ENCODE results near the gene BUD23.
"Not testable (repeated sequence)": the region's sequence is repeated elsewhere in the genome, so short reads cannot be mapped to it uniquely, and the experiment has no call there.

BUD23 gene

DNA sequence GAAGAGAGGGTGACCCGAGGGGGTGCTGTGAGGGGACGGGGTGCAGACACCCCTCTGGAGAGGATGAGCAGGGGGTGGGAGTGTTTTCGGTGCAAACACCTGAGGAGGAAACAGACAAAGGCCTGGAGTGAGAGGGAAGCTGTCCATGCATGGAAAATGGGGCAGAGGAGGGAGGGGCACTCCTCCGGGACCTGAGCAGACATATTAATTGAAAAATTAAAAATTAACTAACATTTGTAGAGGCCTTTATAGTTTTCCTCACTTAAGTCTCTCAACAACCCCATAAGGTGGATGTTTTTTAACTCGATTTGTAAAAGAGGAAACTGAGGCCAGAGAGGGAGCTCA is 14.5 kb upstream of the BUD23 start:
- DNase-seq: no peak

- no peak for DNase-seq
Measured at GRCh38 chr7:73669288-73669701, 14.1 kb upstream of the BUD23 start.

- no peak for DNase-seq
Measured at GRCh38 chr7:73669858-73670385, 13.5 kb upstream of the BUD23 start.

- DNase-seq: no peak
Measured at GRCh38 chr7:73671322-73671661, 12.1 kb upstream of the BUD23 start.

GRCh38 chr7:73671857-73672445 is 11.4 kb upstream of the BUD23 start:
- DNase-seq: no peak

GRCh38 chr7:73674468-73675124 is 8.8 kb upstream of the BUD23 start:
- no peak for DNase-seq

- DNase-seq: not testable (repeated sequence)
Measured at GRCh38 chr7:73676062-73676461, 7.3 kb upstream of the BUD23 start.

GRCh38 chr7:73678862-73679261 is 4.5 kb upstream of the BUD23 start:
- DNase-seq: no peak

- DNase-seq: no peak
Measured at GRCh38 chr7:73679709-73680108, 3.7 kb upstream of the BUD23 start.

DNA sequence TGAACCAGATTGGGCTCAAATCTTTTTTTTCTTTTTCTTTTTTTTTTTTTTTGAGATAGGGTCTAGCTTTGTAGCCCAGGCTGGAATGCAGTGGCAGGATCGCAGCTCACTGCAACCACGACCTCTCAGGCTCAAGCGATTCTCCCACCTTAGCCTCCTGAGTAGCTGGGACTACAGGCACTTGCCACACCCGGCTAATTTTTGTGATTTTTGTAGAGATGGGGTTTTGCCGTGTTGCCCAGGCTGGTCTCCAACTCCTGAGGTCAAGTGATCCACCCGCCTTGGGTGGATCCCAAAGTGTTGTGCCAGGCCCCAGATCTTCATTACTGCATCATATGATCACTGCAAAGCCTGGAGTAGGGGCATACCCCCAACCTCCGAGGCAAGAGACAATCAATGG is 2.9 kb upstream of the BUD23 start:
- no peak for DNase-seq

- DNase-seq: no peak
Measured at GRCh38 chr7:73681031-73681430, 2.4 kb upstream of the BUD23 start.

- no peak for DNase-seq
Measured at GRCh38 chr7:73682745-73683055, 697 bp upstream of the BUD23 start.

GRCh38 chr7:73683788-73684693 is 644 bp downstream of the BUD23 start:
- DNase-seq: peak; percentile 30

DNA sequence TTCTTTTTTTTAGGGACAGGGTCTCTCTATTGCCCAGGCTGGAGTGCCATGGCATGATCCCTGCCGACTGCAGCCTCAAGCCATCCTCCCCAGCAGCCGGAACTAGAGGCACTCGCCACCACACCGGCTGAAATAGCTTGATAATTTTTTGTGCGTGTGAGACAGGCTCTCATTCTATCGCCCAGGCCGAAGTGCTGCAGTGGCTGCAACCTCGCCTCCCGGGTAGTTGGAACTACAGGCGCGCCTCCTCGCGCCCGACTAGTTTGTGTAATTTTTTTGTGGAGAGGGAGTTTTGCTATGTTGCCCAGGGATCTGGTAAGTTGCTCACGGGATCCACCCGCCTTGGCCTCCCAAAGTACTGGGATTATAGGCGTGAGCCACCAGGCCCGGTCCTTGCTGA is 1.9 kb downstream of the BUD23 start:
- DNase-seq: no peak

DNA sequence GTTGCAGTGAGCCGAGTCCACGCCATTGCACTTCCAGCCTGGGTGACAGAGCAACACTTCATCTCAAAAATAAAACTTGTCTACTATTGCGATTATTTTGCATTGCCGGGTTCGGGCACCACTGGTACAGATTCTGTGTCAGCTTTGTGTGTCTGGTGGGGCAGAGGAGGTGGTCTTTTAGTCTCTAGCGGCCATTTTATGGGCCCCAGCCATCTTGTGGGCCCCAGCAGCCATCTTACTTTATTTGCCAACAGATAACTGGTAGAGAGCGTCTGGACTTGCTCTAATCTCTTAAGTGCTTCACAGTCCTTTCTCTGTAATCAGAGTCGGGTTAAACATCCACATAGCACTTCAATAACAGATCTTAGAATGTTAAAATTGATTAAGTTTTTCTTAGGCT is 4.9 kb downstream of the BUD23 start:
- DNase-seq: no peak

DNA sequence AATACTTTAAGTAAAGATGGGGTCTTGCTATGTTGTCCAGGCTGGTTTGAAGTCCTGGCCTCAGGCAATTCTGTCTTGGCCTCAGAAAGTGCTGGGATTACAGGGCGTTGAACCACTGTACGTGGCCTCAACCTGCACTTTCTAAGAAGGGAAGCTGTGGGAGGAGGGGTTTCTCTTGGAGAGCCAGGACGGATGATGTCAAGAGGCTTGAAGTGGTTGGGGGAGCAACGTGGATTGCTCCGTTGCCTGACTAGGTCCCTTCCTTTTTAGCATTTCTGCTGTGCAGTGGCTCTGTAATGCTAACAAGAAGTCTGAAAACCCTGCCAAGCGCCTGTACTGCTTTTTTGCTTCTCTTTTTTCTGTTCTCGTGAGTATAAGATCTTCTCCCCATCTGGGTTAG is 7.2 kb downstream of the BUD23 start:
- no peak for DNase-seq

DNA sequence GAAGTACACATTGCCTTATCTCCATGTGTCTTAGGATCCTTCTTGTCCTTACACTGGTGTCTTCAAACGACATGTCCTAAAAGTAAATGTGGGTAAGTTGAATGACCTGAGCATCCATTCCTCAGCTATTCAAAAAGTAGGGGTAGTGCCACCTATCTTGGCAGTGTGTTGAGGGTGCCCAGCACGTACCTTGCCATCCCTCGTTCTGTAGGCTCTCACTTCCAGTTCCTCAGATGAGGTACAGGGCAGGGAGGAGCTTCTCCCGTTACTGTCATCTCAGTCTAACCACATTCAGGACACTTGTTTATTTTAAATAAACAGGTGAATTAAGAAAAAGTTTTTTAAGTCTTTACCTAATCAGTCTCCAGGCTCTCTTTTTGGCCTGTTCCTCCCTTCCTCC is 13.0 kb downstream of the BUD23 start:
- DNase-seq: no peak

- DNase-seq: no peak
Measured at GRCh38 chr7:73698410-73698809, 15.0 kb downstream of the BUD23 start.

- no peak for DNase-seq
Measured at GRCh38 chr7:73699370-73700068, 16.1 kb downstream of the BUD23 start.

DNA sequence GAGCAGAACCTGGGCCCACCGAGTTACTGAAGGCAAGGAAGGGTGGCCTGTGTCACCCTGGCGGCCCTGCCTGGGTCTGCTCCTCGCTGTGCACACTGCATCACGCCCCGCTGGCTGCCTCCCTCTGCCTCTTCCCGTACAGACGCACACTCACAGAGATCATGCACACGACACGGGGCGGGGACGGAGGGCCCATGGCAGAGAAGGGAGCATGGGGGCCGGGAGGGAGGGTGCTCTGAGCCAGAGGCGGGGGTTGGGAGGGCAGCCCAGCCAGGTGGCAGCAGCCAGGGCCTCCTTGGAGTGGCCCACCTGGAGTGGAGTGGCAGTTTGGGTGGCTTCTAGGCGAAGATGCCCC is 16.6 kb downstream of the BUD23 start:
- DNase-seq: no peak

- DNase-seq: no peak
Measured at GRCh38 chr7:73700581-73701134, 17.3 kb downstream of the BUD23 start.

GRCh38 chr7:73701357-73701995 is 18.1 kb downstream of the BUD23 start:
- DNase-seq: peak; percentile 54

DNA sequence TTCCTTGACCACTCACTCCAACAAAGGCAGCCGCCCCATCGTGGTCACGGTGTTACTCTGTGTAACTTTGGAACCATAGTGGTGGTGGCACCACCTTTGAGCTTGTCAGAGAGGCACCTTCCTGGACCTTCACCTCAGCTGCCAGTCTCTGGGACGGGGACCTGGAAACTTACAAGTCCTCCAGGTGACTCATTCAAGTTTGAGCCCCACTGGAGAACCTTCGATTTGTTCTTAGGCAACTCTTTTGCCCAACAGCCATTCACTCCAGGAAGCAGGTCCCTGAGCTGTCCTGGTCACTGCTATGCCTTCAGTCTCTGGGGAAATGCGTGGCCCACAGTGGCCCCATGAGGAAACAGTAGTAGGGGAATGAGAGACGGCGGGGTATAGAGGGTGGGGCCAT is 18.8 kb downstream of the BUD23 start:
- no peak for DNase-seq

All from stimulated activated CD4-positive, alpha-beta T cell treated with anti-CD3 and anti-CD28 coated beads, Interleukin-15, amount 100 ng/mL, for 24 hours (primary cell).